Uterus (tissue), 2 donors: Measurements from ENCODE around the gene GNL3.

Experiments
- CTCF ChIP-seq, 4 experiments: fragments of 200-600 bp in 2 of 4; fragments of 450-650 bp in 2 of 4; sonication (generic) in 2 of 4; IDR thresholded peaks; one replicate each; pipeline ENCODE4 v1.5.1; 2016 to 2019; ENCODE audit warnings: antibody characterized with exemption in 4 of 4, mild to moderate bottlenecking in 2 of 4, moderate library complexity in 1 of 4
- POLR2A ChIP-seq, 2 donors: fragments of 450-650 bp; IDR thresholded peaks; one replicate each; pipeline ENCODE4 v1.6.1; 2016; ENCODE audit warnings: antibody characterized with exemption in 2 of 2, mild to moderate bottlenecking in 1 of 2, moderate library complexity in 1 of 2

GRCh38 chr3:52704611-52705437, 19.0 kb downstream of the GNL3 start:
- no peak for TF ChIP-seq CTCF (IDR thresholded peaks at IDR 0.05)
- no peak for TF ChIP-seq POLR2A (IDR thresholded peaks at IDR 0.05)
